ENCODE data around the gene GLT1D1. TPM values are rescaled to one million over a fixed set of nuclear protein-coding genes. Genes with fewer than 3 reads are reported as not detected.

Gene GLT1D1
- total RNA-seq, 1 experiment from 2014 or later, result not detected

DNA sequence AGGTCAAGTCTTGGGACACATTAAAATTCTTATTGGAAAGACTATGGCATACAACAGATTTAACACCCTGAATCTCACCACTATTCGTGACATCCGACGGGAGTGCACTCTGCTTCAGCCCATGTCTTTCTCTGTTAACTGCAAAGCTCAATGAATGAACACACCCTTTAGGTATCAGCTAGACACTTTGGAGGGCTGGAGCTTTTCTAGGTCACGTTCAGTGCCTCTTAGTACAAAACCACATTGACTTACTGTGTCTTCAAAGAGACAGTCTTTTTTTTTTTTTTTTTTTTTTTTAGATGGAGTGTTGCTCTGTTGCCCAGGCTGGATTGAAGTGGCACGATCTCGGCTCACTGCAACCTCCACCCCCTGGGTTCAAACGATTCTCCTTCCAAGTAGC, 80.6 kb downstream of the GLT1D1 start:
- Histone ChIP-seq H3K27ac (ENCODE audit: low read depth, low read length) (no peak overlapping the region), H3K27me3 (ENCODE audit: insufficient read depth, low read length) (no peaks in the 10 kb centered on the region), H3K9me2 (ENCODE audit: insufficient read depth) (no peaks in the 10 kb centered on the region), H3K79me2 (ENCODE audit: insufficient read depth, low read length) (no peaks in the 10 kb centered on the region), H3K4me1 (ENCODE audit: control insufficient read depth in 1 of 2, insufficient read depth in 2 of 2, low read length in 2 of 2) (no peaks in the 10 kb centered on the region), H3K9ac (ENCODE audit: low read length) (no peak overlapping the region), H3K36me3 (ENCODE audit: control insufficient read depth in 1 of 2, insufficient read depth in 2 of 2, low read length in 2 of 2) (no peaks in the 10 kb centered on the region), H3K9me3 (ENCODE audit: control insufficient read depth in 1 of 2, insufficient read depth in 1 of 2, low read depth in 1 of 2, low read length in 2 of 2) (no peaks in the 10 kb centered on the region), H4K20me1 (ENCODE audit: insufficient read depth) (no peaks in the 10 kb centered on the region), H3K4me2 (ENCODE audit: low read length) (no peak overlapping the region), H3K4me3 (replicated peaks in 1 of 2; ENCODE audit: low read depth in 1 of 2, low read length in 2 of 2) (no peak overlapping the region), H2AFZ (ENCODE audit: low read depth, low read length, poor library complexity, severe bottlenecking) (no peak overlapping the region)
- intact Hi-C loops (cut with micrococcal nuclease), result no loop called here
- no peak for ATAC-seq
- no peak for DNase-seq (ENCODE audit: low read depth, low spot score)
- ChIA-PET POLR2A (no interaction called here), RAD21 (ENCODE audit: low non-redundant PET in 1 of 2, low total read pairs in 2 of 2, uncharacterized antibody in 2 of 2, unreplicated experiment in 2 of 2) (no interaction called here), CTCF (no interaction called here)
- BruUV-seq (replicated peaks), result no TSS peak
- TF ChIP-seq SIN3A (IDR thresholded peaks at IDR 0.05; ENCODE audit: low read depth), result no peak
- no peak for TF ChIP-seq CEBPB (IDR thresholded peaks at IDR 0.05; ENCODE audit: low read depth)
- TF ChIP-seq CBX3 (IDR thresholded peaks at IDR 0.05; ENCODE audit: low read depth), result no peak
- TF ChIP-seq CTCF (IDR thresholded peaks at IDR 0.05 in 2 of 3, conservative IDR thresholded peaks at IDR 0.05 in 1 of 3; ENCODE audit: borderline replicate concordance in 1 of 3, insufficient read depth in 1 of 3, low read depth in 2 of 3, low read length in 2 of 3), result no peak
- TF ChIP-seq YY1 (IDR thresholded peaks at IDR 0.05; ENCODE audit: extremely low read depth, insufficient replicate concordance, low read depth, low read length), result no peak
- no peak for TF ChIP-seq EZH2phosphoT487 (IDR thresholded peaks at IDR 0.05; ENCODE audit: borderline replicate concordance)
- TF ChIP-seq TCF7L2 (IDR thresholded peaks at IDR 0.05; ENCODE audit: borderline replicate concordance, extremely low read depth, insufficient read depth, insufficient read length), result no peak
- TF ChIP-seq ATF3 (IDR thresholded peaks at IDR 0.05), result no peak
- TF ChIP-seq SP1 (IDR thresholded peaks at IDR 0.05; ENCODE audit: low read depth), result no peak
- no peak for TF ChIP-seq JUND (IDR thresholded peaks at IDR 0.05)
- no peak for TF ChIP-seq RAD21 (IDR thresholded peaks at IDR 0.05; ENCODE audit: low read depth)
- no peak for TF ChIP-seq POLR2A (IDR thresholded peaks at IDR 0.05; ENCODE audit: borderline replicate concordance, extremely low read depth, insufficient read depth, insufficient read length)
- TF ChIP-seq POLR2AphosphoS5 (IDR thresholded peaks at IDR 0.05; ENCODE audit: low read depth, low read length), result no peak
- TF ChIP-seq ELF1 (IDR thresholded peaks at IDR 0.05; ENCODE audit: borderline replicate concordance, low read depth), result no peak
